Keratinocyte (primary cell): ENCODE results near the gene FZR1. TPM values are rescaled to one million over a fixed set of nuclear protein-coding genes. Genes with fewer than 3 reads are reported as not detected.

Experiments used
- DNase-seq: peaks from one replicate; pipeline ENCODE4 v3.0.0-alpha.2; 2011; ENCODE audit warnings: low read depth, missing footprints, low spot score
- FAIRE-seq: peaks from 2 replicates; lab custom pipeline; 2011; peaks lifted over from hg19 to GRCh38; lab: Jason Lieb, UNC
- H2AFZ ChIP-seq: 2 replicates; pipeline ENCODE4 v1.6.0; 2012; ENCODE audit warnings: low read length, control low read depth, inconsistent platforms; ENCODE audit not compliant: control insufficient read depth
- H3K27ac ChIP-seq: 2 replicates; pipeline ENCODE4 v1.5.1; 2011; ENCODE audit warnings: low read length; ENCODE audit not compliant: control insufficient read depth, insufficient read depth
- H3K27me3 ChIP-seq: 3 replicates; pipeline ENCODE4 v1.6.0; 2011; ENCODE audit warnings: low read length; ENCODE audit not compliant: control insufficient read depth, insufficient read depth; ENCODE audit errors: extremely low read depth
- H3K36me3 ChIP-seq, 2 experiments: 2 replicates in 1 of 2; 3 replicates in 1 of 2; pipeline ENCODE4 v1.5.1; 2011; ENCODE audit warnings: low read length in 2 of 2, mild to moderate bottlenecking in 1 of 2; ENCODE audit not compliant: control insufficient read depth in 2 of 2, insufficient read depth in 2 of 2; ENCODE audit errors: extremely low read depth in 1 of 2
- H3K4me1 ChIP-seq: 3 replicates; pipeline ENCODE4 v1.5.1; 2011; ENCODE audit warnings: low read length; ENCODE audit not compliant: control insufficient read depth, insufficient read depth; ENCODE audit errors: extremely low read depth
- H3K4me2 ChIP-seq: 3 replicates; pipeline ENCODE4 v1.6.0; 2011; ENCODE audit warnings: low read depth, low read length; ENCODE audit not compliant: control insufficient read depth, insufficient read depth; ENCODE audit errors: extremely low read depth
- H3K4me3 ChIP-seq, 3 experiments: fragments of 200-600 bp in 1 of 3; sonication (generic) in 1 of 3; 2 replicates in 2 of 3; 3 replicates in 1 of 3; pipeline ENCODE4 v1.5.1; 2011 to 2016; ENCODE audit warnings: low read length in 3 of 3, mild to moderate bottlenecking in 3 of 3, control low read depth in 2 of 3, inconsistent platforms in 1 of 3, low read depth in 1 of 3, mixed read lengths in 1 of 3, mixed run types in 1 of 3, moderate library complexity in 1 of 3; ENCODE audit not compliant: control insufficient read depth in 2 of 3, insufficient read depth in 2 of 3; ENCODE audit errors: extremely low read depth in 1 of 3
- H3K79me2 ChIP-seq: 2 replicates; pipeline ENCODE4 v1.6.0; 2012; ENCODE audit warnings: low read length; ENCODE audit not compliant: control insufficient read depth, insufficient read depth
- H3K9ac ChIP-seq: 3 replicates; pipeline ENCODE4 v1.6.0; 2011; ENCODE audit warnings: low read length; ENCODE audit not compliant: control insufficient read depth, insufficient read depth; ENCODE audit errors: extremely low read depth
- H3K9me1 ChIP-seq: 3 replicates; pipeline ENCODE4 v1.6.0; 2011; ENCODE audit warnings: low read length; ENCODE audit not compliant: control insufficient read depth, insufficient read depth; ENCODE audit errors: extremely low read depth
- H3K9me3 ChIP-seq: 2 replicates; pipeline ENCODE4 v1.5.1; 2012; ENCODE audit warnings: low read depth, low read length; ENCODE audit not compliant: control insufficient read depth
- H4K20me1 ChIP-seq: 3 replicates; pipeline ENCODE4 v1.6.0; 2011; ENCODE audit warnings: low read length; ENCODE audit not compliant: control insufficient read depth, insufficient read depth; ENCODE audit errors: extremely low read depth
- EZH2 ChIP-seq: IDR thresholded peaks from one replicate; pipeline ENCODE4 v1.6.1; 2012; ENCODE audit warnings: inconsistent platforms, mild to moderate bottlenecking, low read length, moderate library complexity
- dilution Hi-C: fragments of 300-500 bp; cut with MboI; formaldehyde crosslinking; loops from one replicate; pipeline ENCODE4 v1.7.0; 2020; ENCODE audit warnings: low sequenced_read_pairs; ENCODE audit not compliant: extremely low pct_ligation_motif_present
- polyA plus RNA-seq, 5 experiments: library from polyadenylated mRNA; depleted of rRNA in 3 of 5; stranded (reverse) in 3 of 5; stranded (forward) in 1 of 5; unstranded in 1 of 5; fragments of >200 nt; gene quantifications; 1 replicate in 1 of 5; 2 replicates in 3 of 5; 3 replicates in 1 of 5; pipeline versions ENCODE4 v1.2.1 to v1.2.3, GENCODE V29; 2011 to 2012; ENCODE audit warnings: missing spikeins in 2 of 5, low read depth in 1 of 5, low replicate concordance in 1 of 5
- TF ChIP-seq, protein P1 (sequence below), 3 experiments: IDR thresholded peaks in 1 of 3; conservative IDR thresholded peaks in 1 of 3; optimal IDR thresholded peaks in 1 of 3; 2 replicates in 2 of 3; 3 replicates in 1 of 3; pipeline versions ENCODE3 to v1.5.1; 2011; ENCODE audit warnings: low read length in 3 of 3, mild to moderate bottlenecking in 3 of 3, moderate library complexity in 2 of 3, control low read depth in 1 of 3, inconsistent platforms in 1 of 3; ENCODE audit not compliant: insufficient read depth in 2 of 3; ENCODE audit errors: extremely low read depth in 1 of 3

FZR1 gene
- polyA plus RNA-seq, 1 donor (not counting 4 experiments of a cell fraction or from before 2014, with no cell fraction given): 23.3 TPM

DNA sequence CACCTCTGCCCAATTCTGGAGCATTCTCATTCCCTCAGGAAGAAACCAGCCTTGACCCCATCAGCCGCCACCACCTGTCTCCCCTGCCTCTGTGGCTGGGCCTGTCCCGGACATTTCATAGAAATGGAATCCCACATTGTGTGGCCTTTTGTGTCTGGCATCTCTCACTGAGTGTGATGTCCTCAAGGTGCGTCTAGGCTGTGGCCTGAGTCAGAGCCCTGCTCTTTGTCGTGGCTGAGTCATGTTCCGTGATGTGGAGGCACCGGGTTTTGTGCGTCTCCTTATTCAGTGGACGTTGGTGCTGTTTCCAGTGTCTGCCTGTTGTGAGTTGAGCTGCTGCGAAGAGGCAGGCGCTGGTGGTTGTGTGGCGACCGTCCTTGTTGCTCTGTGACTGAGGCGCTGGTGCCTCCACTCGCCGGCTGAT, 3.5 kb downstream of the FZR1 start:
- Histone ChIP-seq H3K9me1 (peaks cover 11% of the 10 kb centered on the region), H3K36me3 (peaks cover 19 to 22% of the 10 kb centered on the region in 2 experiments), H3K27ac (peak overlapping the region; percentile 73), H2AFZ (no peak overlapping the region), H3K9me3 (no peaks in the 10 kb centered on the region), H3K9ac (peak overlapping the region; percentile 33), H3K4me1 (peaks cover 25% of the 10 kb centered on the region), H3K79me2 (peaks cover 80% of the 10 kb centered on the region), H4K20me1 (peaks cover 30% of the 10 kb centered on the region), H3K4me2 (peak overlapping the region; percentile 51), H3K4me3 (no peak overlapping the region), H3K27me3 (no peaks in the 10 kb centered on the region)
- TF ChIP-seq, protein P1, sequence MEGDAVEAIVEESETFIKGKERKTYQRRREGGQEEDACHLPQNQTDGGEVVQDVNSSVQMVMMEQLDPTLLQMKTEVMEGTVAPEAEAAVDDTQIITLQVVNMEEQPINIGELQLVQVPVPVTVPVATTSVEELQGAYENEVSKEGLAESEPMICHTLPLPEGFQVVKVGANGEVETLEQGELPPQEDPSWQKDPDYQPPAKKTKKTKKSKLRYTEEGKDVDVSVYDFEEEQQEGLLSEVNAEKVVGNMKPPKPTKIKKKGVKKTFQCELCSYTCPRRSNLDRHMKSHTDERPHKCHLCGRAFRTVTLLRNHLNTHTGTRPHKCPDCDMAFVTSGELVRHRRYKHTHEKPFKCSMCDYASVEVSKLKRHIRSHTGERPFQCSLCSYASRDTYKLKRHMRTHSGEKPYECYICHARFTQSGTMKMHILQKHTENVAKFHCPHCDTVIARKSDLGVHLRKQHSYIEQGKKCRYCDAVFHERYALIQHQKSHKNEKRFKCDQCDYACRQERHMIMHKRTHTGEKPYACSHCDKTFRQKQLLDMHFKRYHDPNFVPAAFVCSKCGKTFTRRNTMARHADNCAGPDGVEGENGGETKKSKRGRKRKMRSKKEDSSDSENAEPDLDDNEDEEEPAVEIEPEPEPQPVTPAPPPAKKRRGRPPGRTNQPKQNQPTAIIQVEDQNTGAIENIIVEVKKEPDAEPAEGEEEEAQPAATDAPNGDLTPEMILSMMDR (optimal IDR thresholded peaks at IDR 0.05 in 1 of 3, IDR thresholded peaks at IDR 0.05 in 1 of 3, conservative IDR thresholded peaks at IDR 0.05 in 1 of 3; ENCODE audit: extremely low read depth in 1 of 3, insufficient read depth in 2 of 3, low read length in 3 of 3): no peak
- no peak for TF ChIP-seq EZH2
- peak; percentile 89 for FAIRE-seq
- no peak for DNase-seq
- dilution Hi-C loops: no loop called here

DNA sequence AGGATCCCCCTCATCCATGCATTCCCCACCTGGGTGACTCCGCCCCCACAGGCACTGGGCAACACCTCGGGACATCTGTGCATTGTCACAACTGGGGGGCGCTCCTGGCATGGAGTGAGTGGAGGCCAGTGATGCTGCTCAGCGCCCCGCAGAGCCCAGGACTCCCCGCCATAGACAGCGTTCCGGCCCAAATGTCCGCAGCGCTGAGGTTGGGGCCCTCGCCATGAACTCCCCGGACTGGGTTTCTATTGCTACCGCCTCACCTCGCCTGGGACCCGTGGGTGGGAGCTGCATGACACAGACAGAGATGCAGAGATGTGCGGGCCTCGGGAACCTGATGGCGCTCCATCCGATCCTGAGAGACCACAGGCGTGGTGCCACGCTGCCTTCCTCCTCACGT, 4.6 kb downstream of the FZR1 start:
- H3K9ac ChIP-seq: no peak overlapping the region
- dilution Hi-C loops: no loop called here
- no peak overlapping the region for H2AFZ ChIP-seq
- H3K36me3 ChIP-seq: peaks cover 19 to 22% of the 10 kb centered on the region in 2 experiments
- DNase-seq (no peak), FAIRE-seq (no peak)
- H3K9me3 ChIP-seq: no peaks in the 10 kb centered on the region
- no peak overlapping the region for H3K4me2 ChIP-seq
- H3K27me3 ChIP-seq: no peaks in the 10 kb centered on the region
- TF ChIP-seq, protein P1 (optimal IDR thresholded peaks at IDR 0.05 in 1 of 3, IDR thresholded peaks at IDR 0.05 in 1 of 3, conservative IDR thresholded peaks at IDR 0.05 in 1 of 3; ENCODE audit: extremely low read depth in 1 of 3, insufficient read depth in 2 of 3, low read length in 3 of 3): no peak
- TF ChIP-seq EZH2: no peak
- peaks cover 11% of the 10 kb centered on the region for H3K9me1 ChIP-seq
- H4K20me1 ChIP-seq: peaks cover 34% of the 10 kb centered on the region
- H3K4me1 ChIP-seq: peaks cover 23% of the 10 kb centered on the region
- H3K27ac ChIP-seq: no peak overlapping the region
- peaks cover 90% of the 10 kb centered on the region for H3K79me2 ChIP-seq
- H3K4me3 ChIP-seq: no peak overlapping the region
